Testis (tissue), 3 donors: ENCODE measurements around the gene SLC8B1. TPM values are rescaled to one million over a fixed set of nuclear protein-coding genes. Genes with fewer than 3 reads are reported as not detected.
A peak's percentile ranks its signal among the peaks of the same experiment; 100 is the strongest.

Experiments
- DNase-seq: peaks from one replicate; pipeline ENCODE4 v3.0.0-alpha.2; 2019
- H3K27ac ChIP-seq, 2 donors: fragments of 200-600 bp; sonication (generic); one replicate each; pipeline ENCODE4 v1.5.1; 2019
- H3K27me3 ChIP-seq: fragments of 200-600 bp; sonication (generic); one replicate; pipeline ENCODE4 v1.5.1; 2019
- H3K36me3 ChIP-seq: fragments of 200-600 bp; sonication (generic); one replicate; pipeline ENCODE4 v1.5.1; 2017; ENCODE audit warnings: low read depth; ENCODE audit errors: missing control alignments
- H3K4me1 ChIP-seq: fragments of 200-600 bp; sonication (generic); one replicate; pipeline ENCODE4 v1.5.1; 2019
- H3K4me3 ChIP-seq, 2 donors: fragments of 200-600 bp; sonication (generic); one replicate each; pipeline ENCODE4 v1.5.1; 2017 to 2019
- H3K9me3 ChIP-seq: fragments of 200-600 bp; sonication (generic); one replicate; pipeline ENCODE4 v1.5.1; 2017
- CTCF ChIP-seq, 3 experiments: fragments of 450-650 bp in 2 of 3; fragments of 200-600 bp in 1 of 3; sonication (generic) in 1 of 3; IDR thresholded peaks; one replicate each; pipeline ENCODE4 v1.5.1; 2016 to 2019; ENCODE audit warnings: antibody characterized with exemption in 3 of 3, mild to moderate bottlenecking in 2 of 3, moderate library complexity in 1 of 3
- POLR2A ChIP-seq: fragments of 450-650 bp; IDR thresholded peaks from one replicate; pipeline ENCODE4 v1.6.1; 2017; ENCODE audit warnings: antibody characterized with exemption, mild to moderate bottlenecking, moderate library complexity
- WGBS, 2 donors: methylation state at CpG; one replicate each; pipeline ENCODE4 v1.1.5; 2018; 5-methylcytosine and 5-hydroxymethylcytosine counted together
- intact Hi-C: fragments of 100-400 bp; cut with DNase I; formaldehyde crosslinking; loops from one replicate; pipeline ENCODE4 v1.15.1; 2023; ENCODE audit warnings: low total_unique reads
- polyA plus RNA-seq: library from polyadenylated mRNA; stranded (reverse); fragments of 350-450 nt; fragmentation: Illumina TruSeq; extraction: RNeasy Lipid Tissue Mini Kit (QIAGEN cat#74804); gene quantifications from one replicate; pipeline ENCODE4 v1.2.3, GENCODE V29; 2014; ENCODE audit warnings: low read depth, low replicate concordance; ENCODE audit not compliant: insufficient read depth
- total RNA-seq, 2 donors: library from RNA; depleted of rRNA; stranded (reverse); fragments of >200 nt; gene quantifications; one replicate each; pipeline ENCODE4 v1.2.3, GENCODE V29; 2016

Gene SLC8B1
- total and polyA plus RNA-seq, 3 donors from 2014 or later, result 41.2 to 88.3 (median 78.0) TPM

- Histone ChIP-seq H3K4me3 (no peak overlapping the region), H3K27ac (peak overlapping the region; percentile 29 to 77), H3K36me3 (no peaks in the 10 kb centered on the region), H3K9me3 (no peaks in the 10 kb centered on the region), H3K27me3 (no peaks in the 10 kb centered on the region), H3K4me1 (peaks cover 40% of the 10 kb centered on the region)
- 63 to 87% methylated on average over 17 to 20 of the region's 20 CpGs for WGBS, 2 donors
- intact Hi-C loops, result no loop called here
- no peak for DNase-seq
- TF ChIP-seq CTCF (IDR thresholded peaks at IDR 0.05), result no peak
- no peak for TF ChIP-seq POLR2A
Measured at GRCh38 chr12:113298861-113299545, 35.9 kb downstream of the SLC8B1 start.

- peak overlapping the region; percentile 29 to 77 for H3K27ac ChIP-seq
- no peaks in the 10 kb centered on the region for H3K36me3 ChIP-seq
- no peak overlapping the region for H3K4me3 ChIP-seq
- intact Hi-C loops, result no loop called here
- TF ChIP-seq POLR2A, result no peak
- TF ChIP-seq CTCF (IDR thresholded peaks at IDR 0.05), result no peak
- no peaks in the 10 kb centered on the region for H3K9me3 ChIP-seq
- H3K27me3 ChIP-seq, result no peaks in the 10 kb centered on the region
- DNase-seq, result no peak
- 53 to 60% methylated on average over 5 of the region's 5 CpGs for WGBS, 2 donors
- H3K4me1 ChIP-seq, result peaks cover 40% of the 10 kb centered on the region
Measured at GRCh38 chr12:113298472-113298817, 36.5 kb downstream of the SLC8B1 start.

GRCh38 chr12:113297621-113298471 lies 37.1 kb downstream of the SLC8B1 start:
- no peaks in the 10 kb centered on the region for H3K27me3 ChIP-seq
- no peak overlapping the region for H3K4me3 ChIP-seq
- H3K36me3 ChIP-seq, result no peaks in the 10 kb centered on the region
- H3K27ac ChIP-seq, result peak overlapping the region; percentile 33 to 77
- intact Hi-C loops, result no loop called here
- WGBS, 2 donors, result 83 to 87% methylated on average over 7 to 12 of the region's 13 CpGs
- H3K4me1 ChIP-seq, result peaks cover 40% of the 10 kb centered on the region
- no peak for DNase-seq
- no peaks in the 10 kb centered on the region for H3K9me3 ChIP-seq
- TF ChIP-seq CTCF (IDR thresholded peaks at IDR 0.05), result no peak
- TF ChIP-seq POLR2A, result no peak

- DNase-seq, result no peak
- Histone ChIP-seq H3K27me3 (no peaks in the 10 kb centered on the region), H3K9me3 (no peaks in the 10 kb centered on the region), H3K36me3 (no peaks in the 10 kb centered on the region), H3K4me1 (peaks cover 40% of the 10 kb centered on the region), H3K4me3 (no peak overlapping the region), H3K27ac (peak overlapping the region in 1 of 2 donors; percentile 33)
- intact Hi-C loops, result no loop called here
- 60 to 61% methylated on average over 4 to 9 of the region's 9 CpGs for WGBS, 2 donors
- no peak for TF ChIP-seq CTCF (IDR thresholded peaks at IDR 0.05)
- TF ChIP-seq POLR2A, result no peak
Measured at GRCh38 chr12:113297214-113297587, 37.7 kb downstream of the SLC8B1 start.
